ENCODE results near the gene SMYD3.

Gene SMYD3

DNA sequence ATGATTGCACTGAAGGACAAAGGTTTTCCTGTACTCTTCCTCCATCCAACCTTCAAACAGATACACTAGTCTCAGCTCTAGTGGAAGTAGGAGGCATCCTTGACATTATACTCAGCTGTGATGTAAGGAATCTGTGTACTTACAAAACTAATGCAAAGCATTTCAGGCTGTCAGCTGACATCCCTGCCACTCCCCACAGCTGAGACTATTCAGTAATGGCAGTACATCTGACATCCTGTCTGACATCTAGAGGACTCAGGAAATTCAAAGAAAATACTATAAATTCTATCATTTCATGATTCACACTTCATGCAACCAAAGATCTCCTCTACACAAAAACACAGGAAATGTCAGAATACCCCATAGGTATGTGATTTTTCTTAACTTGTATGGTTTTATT is 325.8 kb downstream of the SMYD3 start:
- Histone ChIP-seq H3K27ac (ENCODE audit: low read depth, low read length) (no peak overlapping the region), H2AFZ (ENCODE audit: low read length, unreplicated experiment) (no peak overlapping the region), H3K27me3 (ENCODE audit: insufficient read depth, low read length) (no peaks in the 10 kb centered on the region), H3K36me3 (ENCODE audit: insufficient read depth, low read length) (no peaks in the 10 kb centered on the region; the same call in 1 of the 2 replicates), H3K79me2 (ENCODE audit: control insufficient read depth, insufficient read depth, low read length, unreplicated experiment) (no peaks in the 10 kb centered on the region), H3K4me1 (ENCODE audit: control insufficient read depth, insufficient read depth, low read length, unreplicated experiment) (no peaks in the 10 kb centered on the region), H3K4me3 (ENCODE audit: low read depth, low read length) (no peak overlapping the region)

DNA sequence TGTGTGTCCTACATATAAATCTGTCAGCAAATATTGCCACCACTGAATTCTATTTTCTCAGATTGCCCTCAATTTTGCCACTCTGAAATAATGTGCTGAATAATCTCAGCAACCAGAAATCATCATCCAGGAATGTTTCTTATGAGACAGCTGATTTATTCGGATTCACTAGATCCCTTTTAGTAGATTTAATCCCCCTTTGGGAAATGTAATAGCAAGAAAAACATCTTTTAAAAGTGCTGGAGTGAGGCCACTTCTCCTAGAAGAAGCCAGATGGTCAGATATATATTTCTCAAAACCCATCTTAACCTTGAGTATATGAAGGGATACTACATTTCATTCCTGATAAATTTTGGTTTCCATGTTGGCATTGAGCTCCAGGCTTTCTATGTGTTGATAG is 327.7 kb downstream of the SMYD3 start:
- H3K79me2 ChIP-seq (ENCODE audit: control insufficient read depth, insufficient read depth, low read length, unreplicated experiment) = no peaks in the 10 kb centered on the region
- no peaks in the 10 kb centered on the region for H3K4me1 ChIP-seq (ENCODE audit: control insufficient read depth, insufficient read depth, low read length, unreplicated experiment)
- H3K4me3 ChIP-seq (ENCODE audit: low read depth, low read length) = no peak overlapping the region
- no peak overlapping the region for H3K27ac ChIP-seq (ENCODE audit: low read depth, low read length)
- no peak overlapping the region for H2AFZ ChIP-seq (ENCODE audit: low read length, unreplicated experiment)
- H3K27me3 ChIP-seq (ENCODE audit: insufficient read depth, low read length) = no peaks in the 10 kb centered on the region
- H3K36me3 ChIP-seq (ENCODE audit: insufficient read depth, low read length) = no peaks in the 10 kb centered on the region; the same call in 1 of the 2 replicates

DNA sequence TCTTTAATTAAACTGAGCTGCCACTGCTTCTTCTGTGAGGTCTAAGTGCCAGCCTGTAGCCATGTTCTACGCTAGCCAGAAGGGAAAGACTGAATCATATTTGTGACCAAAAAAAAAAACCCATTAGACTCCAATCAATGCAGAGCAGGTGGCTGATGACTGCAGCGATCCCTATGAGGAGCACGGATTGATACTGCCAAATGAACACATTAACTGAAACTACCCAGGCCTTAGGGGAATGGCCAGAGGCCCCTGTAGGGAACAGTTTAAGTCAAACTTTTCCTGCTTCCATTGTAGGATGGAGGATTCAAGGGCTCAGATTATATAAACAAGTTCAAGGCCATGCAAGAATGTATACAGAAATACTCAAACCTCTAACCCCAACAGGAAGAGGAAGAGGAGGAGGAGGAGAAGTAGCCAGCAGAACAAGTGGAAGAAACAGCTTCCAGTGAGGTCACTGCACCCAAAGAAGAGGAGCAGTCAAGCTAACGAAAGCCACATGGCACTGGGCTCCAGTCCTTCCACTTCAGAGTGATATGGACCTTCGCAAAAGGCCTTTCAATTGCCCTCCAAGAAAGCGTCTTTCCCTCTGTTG is 328.3 kb downstream of the SMYD3 start:
- Histone ChIP-seq H3K79me2 (ENCODE audit: control insufficient read depth, insufficient read depth, low read length, unreplicated experiment) (no peaks in the 10 kb centered on the region), H2AFZ (ENCODE audit: low read length, unreplicated experiment) (no peak overlapping the region), H3K4me1 (ENCODE audit: control insufficient read depth, insufficient read depth, low read length, unreplicated experiment) (no peaks in the 10 kb centered on the region), H3K27me3 (ENCODE audit: insufficient read depth, low read length) (no peaks in the 10 kb centered on the region), H3K36me3 (ENCODE audit: insufficient read depth, low read length) (no peaks in the 10 kb centered on the region; the same call in 1 of the 2 replicates), H3K27ac (ENCODE audit: low read depth, low read length) (no peak overlapping the region), H3K4me3 (ENCODE audit: low read depth, low read length) (no peak overlapping the region)

DNA sequence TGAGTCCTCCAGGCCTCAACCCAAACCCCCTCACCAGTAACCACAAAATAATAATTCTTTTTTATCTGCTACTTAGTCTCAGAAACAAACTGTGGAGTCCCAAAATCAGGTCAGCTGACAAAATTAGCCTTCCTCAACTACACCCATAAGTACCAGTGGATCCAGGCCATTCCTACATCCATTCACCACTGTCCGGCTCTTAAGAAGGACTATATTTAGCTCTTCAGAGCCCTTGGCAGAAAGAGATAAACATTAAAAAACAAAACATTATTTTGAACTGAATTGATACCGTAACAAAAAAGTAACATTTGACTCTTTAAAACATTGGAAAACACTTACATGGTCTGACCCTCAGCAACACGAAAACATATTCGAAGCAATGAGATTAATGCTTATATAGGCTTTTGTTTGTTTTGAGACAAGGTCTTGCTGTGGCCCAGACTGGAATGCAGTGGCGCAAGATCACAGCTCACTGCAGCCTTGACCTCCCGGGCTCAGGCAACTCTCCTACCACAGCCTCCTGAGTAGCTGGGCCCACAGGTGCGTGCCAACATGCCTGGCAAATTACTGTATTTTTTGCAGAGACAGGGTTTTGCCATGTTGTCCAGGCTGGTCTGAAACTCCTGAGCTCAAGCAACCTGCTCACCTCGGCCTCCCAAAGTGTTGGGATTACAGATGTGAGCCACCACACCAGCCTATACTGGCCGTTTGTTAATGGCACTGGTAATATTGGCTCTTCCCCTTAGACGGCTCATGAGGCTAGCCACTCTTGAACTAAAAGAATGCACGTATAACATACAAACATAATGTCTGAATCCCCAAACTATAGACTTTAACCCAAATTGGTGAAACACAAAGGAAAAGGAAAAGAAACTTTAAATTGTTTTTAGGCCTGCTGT is 330.7 kb downstream of the SMYD3 start:
- Histone ChIP-seq H3K27ac (ENCODE audit: low read depth, low read length) (no peak overlapping the region), H3K4me3 (ENCODE audit: low read depth, low read length) (no peak overlapping the region), H3K4me1 (ENCODE audit: control insufficient read depth, insufficient read depth, low read length, unreplicated experiment) (no peaks in the 10 kb centered on the region), H3K79me2 (ENCODE audit: control insufficient read depth, insufficient read depth, low read length, unreplicated experiment) (no peaks in the 10 kb centered on the region), H3K27me3 (ENCODE audit: insufficient read depth, low read length) (no peaks in the 10 kb centered on the region), H3K36me3 (ENCODE audit: insufficient read depth, low read length) (no peaks in the 10 kb centered on the region; the same call in 1 of the 2 replicates), H2AFZ (ENCODE audit: low read length, unreplicated experiment) (no peak overlapping the region)

DNA sequence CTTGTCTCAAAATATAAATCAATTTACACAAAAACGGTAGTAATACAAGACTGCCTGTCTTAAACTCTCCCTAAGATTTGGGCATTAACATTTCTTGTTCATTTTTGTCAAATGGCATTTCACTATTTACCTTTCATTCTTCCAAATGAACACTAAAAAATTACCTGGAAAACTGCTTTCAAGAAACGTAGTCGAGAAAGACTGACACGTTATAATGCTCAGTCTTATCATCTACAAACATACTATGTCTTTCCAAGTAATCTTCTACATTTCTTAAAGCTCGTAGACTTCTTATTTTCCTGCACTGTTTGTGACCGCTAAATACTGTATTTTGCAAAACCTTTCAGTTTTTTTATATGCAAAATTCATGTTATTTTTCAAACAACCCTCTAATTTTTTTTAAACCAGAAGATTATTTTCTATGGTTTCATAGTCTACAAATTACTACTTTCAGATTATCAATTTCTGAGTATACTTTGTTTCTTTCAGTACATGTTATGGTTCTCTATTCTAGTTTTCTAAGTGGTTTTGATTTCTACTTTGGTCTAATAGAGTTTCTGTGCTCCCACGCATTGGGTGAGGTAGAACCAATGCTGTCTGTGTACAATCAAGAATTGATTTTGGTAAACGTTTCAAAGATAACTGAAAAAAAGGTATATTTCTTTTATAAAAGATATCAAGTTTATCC is 336.4 kb downstream of the SMYD3 start:
- Histone ChIP-seq H3K4me3 (ENCODE audit: low read depth, low read length) (no peak overlapping the region), H3K36me3 (ENCODE audit: insufficient read depth, low read length) (no peaks in the 10 kb centered on the region), H3K79me2 (ENCODE audit: control insufficient read depth, insufficient read depth, low read length, unreplicated experiment) (no peaks in the 10 kb centered on the region), H3K27ac (ENCODE audit: low read depth, low read length) (no peak overlapping the region), H3K27me3 (ENCODE audit: insufficient read depth, low read length) (no peaks in the 10 kb centered on the region), H3K4me1 (ENCODE audit: control insufficient read depth, insufficient read depth, low read length, unreplicated experiment) (no peaks in the 10 kb centered on the region), H2AFZ (ENCODE audit: low read length, unreplicated experiment) (no peak overlapping the region)

DNA sequence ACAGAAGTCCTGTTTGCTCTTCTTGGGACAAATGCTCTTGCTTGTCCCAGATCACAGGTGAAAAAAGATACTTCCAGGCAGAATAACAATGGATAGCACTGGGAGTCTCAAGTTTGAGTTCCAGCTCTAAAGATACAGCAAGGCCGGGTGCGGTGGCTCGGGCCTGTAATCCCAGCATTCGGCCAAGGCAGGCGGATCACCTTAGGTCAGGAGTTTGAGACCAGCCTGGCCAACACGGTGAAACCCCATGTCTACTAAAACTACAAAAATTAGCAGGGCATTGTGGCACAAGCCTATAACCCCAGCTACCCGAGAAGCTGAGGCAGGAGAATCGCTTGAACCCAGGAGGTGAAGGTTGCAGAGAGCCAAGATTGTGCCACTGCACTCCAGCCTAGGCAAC is 337.6 kb downstream of the SMYD3 start:
- Histone ChIP-seq H2AFZ (ENCODE audit: low read length, unreplicated experiment) (no peak overlapping the region), H3K36me3 (ENCODE audit: insufficient read depth, low read length) (no peaks in the 10 kb centered on the region), H3K27ac (ENCODE audit: low read depth, low read length) (no peak overlapping the region), H3K79me2 (ENCODE audit: control insufficient read depth, insufficient read depth, low read length, unreplicated experiment) (no peaks in the 10 kb centered on the region), H3K4me3 (ENCODE audit: low read depth, low read length) (no peak overlapping the region), H3K27me3 (ENCODE audit: insufficient read depth, low read length) (no peaks in the 10 kb centered on the region), H3K4me1 (ENCODE audit: control insufficient read depth, insufficient read depth, low read length, unreplicated experiment) (no peaks in the 10 kb centered on the region)

DNA sequence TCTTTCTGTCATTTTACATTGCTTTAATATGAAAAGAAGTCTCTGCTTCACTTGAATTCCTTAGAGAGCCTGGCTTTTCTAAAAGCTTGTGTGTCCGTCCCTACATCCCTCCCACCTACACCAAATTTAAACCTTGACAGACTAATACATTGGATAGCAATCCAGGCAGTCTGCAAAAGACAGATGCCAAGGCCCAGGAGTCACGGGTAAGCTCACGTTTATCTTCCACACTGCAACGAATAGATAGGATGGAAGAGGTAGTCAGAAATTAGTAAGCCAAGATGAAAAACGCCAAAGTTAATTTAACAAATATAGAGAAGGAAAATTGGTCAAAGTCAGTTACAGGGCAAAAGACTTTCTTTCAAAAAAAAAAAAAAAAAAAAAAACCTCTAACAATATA is 338.1 kb downstream of the SMYD3 start:
- Histone ChIP-seq H2AFZ (ENCODE audit: low read length, unreplicated experiment) (no peak overlapping the region), H3K36me3 (ENCODE audit: insufficient read depth, low read length) (no peaks in the 10 kb centered on the region), H3K4me1 (ENCODE audit: control insufficient read depth, insufficient read depth, low read length, unreplicated experiment) (no peaks in the 10 kb centered on the region), H3K27me3 (ENCODE audit: insufficient read depth, low read length) (no peaks in the 10 kb centered on the region), H3K27ac (ENCODE audit: low read depth, low read length) (no peak overlapping the region), H3K4me3 (ENCODE audit: low read depth, low read length) (no peak overlapping the region), H3K79me2 (ENCODE audit: control insufficient read depth, insufficient read depth, low read length, unreplicated experiment) (no peaks in the 10 kb centered on the region)

DNA sequence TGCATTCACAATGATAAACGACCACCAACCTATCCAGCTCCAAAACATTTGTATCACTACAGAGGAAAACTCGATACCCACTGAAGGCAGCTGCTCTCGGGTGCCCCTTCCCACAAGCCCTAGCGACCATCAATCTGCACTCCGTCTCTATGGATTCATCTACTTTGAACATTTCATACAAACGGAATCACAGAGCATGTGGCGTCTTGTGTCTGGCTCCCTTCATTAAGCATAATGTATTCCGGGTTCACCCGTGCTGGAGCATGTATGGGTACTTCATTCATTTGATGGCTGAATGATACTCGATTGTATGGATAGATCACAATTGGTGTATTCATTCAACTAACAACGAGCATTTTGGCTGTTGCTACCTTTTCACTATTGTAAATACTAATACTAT is 340.2 kb downstream of the SMYD3 start:
- H2AFZ ChIP-seq (ENCODE audit: low read length, unreplicated experiment) = no peak overlapping the region

DNA sequence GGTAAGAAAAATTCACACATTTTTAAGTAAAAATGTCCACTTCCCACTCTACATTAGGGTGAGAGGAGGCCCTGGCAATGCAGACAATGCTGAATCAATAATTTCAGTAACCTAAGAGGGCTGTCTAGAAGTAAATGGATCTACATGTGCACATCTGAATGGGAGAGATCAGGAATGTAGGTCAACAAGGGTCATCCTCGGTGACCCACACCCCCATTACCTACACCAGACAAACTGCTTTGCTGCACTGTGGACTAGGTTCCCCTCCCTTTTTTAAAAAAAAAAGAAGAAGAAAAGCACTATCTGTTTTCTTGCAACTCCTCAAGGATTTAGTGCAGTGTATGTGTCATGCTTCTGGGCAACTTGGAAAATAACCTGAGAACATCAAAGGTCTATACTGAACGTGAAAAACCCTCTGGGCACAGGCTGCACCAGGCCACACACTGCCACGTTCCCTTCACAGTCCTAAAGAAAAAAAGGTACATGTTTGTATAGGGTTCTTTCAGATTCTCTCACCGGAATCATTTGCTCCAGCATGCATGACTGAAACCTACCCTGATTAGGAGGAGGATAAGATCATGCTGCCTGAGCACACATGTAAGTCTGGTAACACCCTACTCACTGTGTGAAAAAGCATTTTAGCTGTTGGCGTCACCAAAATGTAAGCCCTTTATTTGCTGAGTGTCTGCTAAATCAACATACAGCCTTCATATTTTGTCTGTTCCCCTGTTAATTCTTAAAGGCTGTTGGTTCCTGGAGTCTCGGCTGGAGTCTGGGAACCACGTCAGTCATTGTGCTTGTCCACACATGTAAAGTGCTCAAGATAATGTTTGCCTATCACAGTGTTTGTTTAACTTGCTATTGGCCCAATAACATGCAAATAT is 341.0 kb downstream of the SMYD3 start:
- H3K79me2 ChIP-seq (ENCODE audit: control insufficient read depth, insufficient read depth, low read length, unreplicated experiment) = no peaks in the 10 kb centered on the region
- H3K4me3 ChIP-seq (ENCODE audit: low read depth, low read length) = no peak overlapping the region
- H3K4me1 ChIP-seq (ENCODE audit: control insufficient read depth, insufficient read depth, low read length, unreplicated experiment) = peaks cover 8% of the 10 kb centered on the region
- no peaks in the 10 kb centered on the region for H3K27me3 ChIP-seq (ENCODE audit: insufficient read depth, low read length)
- no peaks in the 10 kb centered on the region for H3K36me3 ChIP-seq (ENCODE audit: insufficient read depth, low read length)
- H3K27ac ChIP-seq (ENCODE audit: low read depth, low read length) = no peak overlapping the region
- H2AFZ ChIP-seq (ENCODE audit: low read length, unreplicated experiment) = no peak overlapping the region

More for the DNA sequence above, 340.2 kb downstream of the SMYD3 start:
- peaks cover 2% of the 10 kb centered on the region for H3K4me1 ChIP-seq (ENCODE audit: control insufficient read depth, insufficient read depth, low read length, unreplicated experiment)
- H3K79me2 ChIP-seq (ENCODE audit: control insufficient read depth, insufficient read depth, low read length, unreplicated experiment) = no peaks in the 10 kb centered on the region
- H3K27me3 ChIP-seq (ENCODE audit: insufficient read depth, low read length) = no peaks in the 10 kb centered on the region
- no peak overlapping the region for H3K27ac ChIP-seq (ENCODE audit: low read depth, low read length)
- no peaks in the 10 kb centered on the region for H3K36me3 ChIP-seq (ENCODE audit: insufficient read depth, low read length)
- H3K4me3 ChIP-seq (ENCODE audit: low read depth, low read length) = no peak overlapping the region

DNA sequence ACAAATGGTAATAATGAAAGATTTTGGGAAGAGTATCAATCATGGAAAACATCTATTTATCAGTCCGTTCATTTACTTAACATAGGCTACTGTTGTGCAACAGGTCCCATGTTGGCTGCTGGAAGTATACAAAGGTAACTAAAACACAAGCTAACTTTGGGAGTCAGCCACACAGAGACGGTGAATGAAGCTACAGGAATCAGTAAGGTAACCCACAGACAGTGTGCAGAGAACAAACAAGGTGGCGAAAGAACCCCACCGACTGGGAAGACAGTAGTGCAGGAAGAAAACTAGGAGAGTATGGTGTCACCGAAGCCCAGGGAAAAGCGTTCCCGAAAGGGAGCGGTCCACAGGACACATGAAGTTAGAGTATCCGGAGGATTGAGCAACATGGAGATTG is 342.3 kb downstream of the SMYD3 start:
- no peaks in the 10 kb centered on the region for H3K36me3 ChIP-seq (ENCODE audit: insufficient read depth, low read length)
- peaks cover 8% of the 10 kb centered on the region for H3K4me1 ChIP-seq (ENCODE audit: control insufficient read depth, insufficient read depth, low read length, unreplicated experiment)
- H2AFZ ChIP-seq (ENCODE audit: low read length, unreplicated experiment) = no peak overlapping the region
- H3K27me3 ChIP-seq (ENCODE audit: insufficient read depth, low read length) = no peaks in the 10 kb centered on the region
- no peaks in the 10 kb centered on the region for H3K79me2 ChIP-seq (ENCODE audit: control insufficient read depth, insufficient read depth, low read length, unreplicated experiment)
- no peak overlapping the region for H3K4me3 ChIP-seq (ENCODE audit: low read depth, low read length)
- no peak overlapping the region for H3K27ac ChIP-seq (ENCODE audit: low read depth, low read length)
